ENCODE results near the gene ATF4.

Gene ATF4

DNA sequence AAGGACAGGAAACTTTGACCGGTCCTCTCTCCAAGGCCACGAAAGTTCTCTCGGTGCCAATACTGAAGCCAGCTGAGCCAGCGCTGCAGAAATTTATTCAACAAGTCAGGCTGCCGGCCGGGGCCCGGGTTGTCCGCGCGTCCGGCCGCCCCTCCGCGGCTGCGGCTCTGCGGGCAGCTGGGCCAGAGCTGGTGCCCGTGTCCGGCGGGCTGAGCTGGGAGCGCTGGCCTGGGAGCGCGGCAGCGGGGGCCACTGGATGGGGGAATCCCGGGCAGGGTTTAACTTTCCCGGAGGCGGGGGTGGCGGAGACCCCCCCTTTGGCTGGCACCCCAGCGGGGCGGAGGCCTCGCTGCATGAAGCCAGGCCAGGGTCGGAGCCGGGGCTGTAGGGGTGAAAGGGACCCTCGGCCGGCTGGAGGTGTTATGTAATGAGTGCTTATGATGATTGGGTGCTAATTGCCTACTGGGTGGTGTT lies 37.9 kb downstream of the ATF4 start:
- no peak for DNase-seq (ENCODE audit: low read depth)

DNA sequence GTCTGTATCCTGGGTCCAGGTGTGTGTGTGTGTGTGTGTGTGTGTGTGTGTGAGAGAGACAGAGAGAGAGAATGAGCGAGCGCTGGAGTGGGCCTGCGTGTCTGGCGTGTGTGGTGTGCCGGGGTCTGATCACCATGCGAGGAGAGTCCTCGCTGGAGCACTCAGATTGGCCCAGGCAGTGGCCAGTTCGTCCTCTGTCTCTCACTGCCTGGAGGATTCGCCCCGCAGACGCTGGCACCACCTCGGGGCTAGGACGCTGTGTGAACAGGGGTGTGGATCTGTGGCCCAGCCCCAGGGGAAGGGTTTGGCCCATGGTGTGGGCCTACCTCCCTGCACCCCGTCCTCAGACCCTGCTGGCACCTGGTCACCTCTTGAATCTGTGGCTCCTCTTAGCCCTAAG lies 38.6 kb downstream of the ATF4 start:
- DNase-seq (ENCODE audit: low read depth) = no peak

DNA sequence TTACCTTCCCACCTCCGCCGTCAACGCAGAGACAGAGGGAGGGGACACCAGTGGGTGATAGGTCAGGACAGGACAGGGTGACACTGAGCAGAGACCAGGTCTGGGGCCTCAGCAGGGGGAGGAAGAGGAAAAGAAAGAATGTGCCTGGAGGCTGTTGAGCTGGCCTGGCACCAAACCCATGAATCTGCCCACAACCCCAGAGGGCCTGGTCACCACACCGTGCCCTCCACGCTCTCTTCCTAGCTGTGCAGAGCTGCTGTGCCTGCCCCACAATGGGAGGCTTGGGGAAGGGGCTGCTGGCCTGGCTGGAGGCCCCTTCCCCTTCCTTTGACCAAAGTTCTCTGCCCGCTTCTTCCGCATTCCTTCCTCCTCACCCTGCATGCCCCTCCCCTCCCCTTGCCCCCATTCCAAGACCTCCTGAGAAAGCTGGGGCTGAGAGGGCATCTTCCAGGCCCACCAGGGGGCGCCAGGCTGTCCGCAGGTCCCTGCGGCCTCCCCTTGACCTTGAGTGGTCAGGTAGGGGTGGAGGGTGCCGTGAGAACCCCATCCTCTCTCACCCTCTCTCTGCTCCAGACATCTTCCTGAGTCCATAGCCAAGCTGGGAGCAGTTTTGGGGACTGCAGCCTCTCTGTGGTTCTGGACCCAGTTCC lies 39.2 kb downstream of the ATF4 start:
- DNase-seq (ENCODE audit: low read depth) = no peak

DNA sequence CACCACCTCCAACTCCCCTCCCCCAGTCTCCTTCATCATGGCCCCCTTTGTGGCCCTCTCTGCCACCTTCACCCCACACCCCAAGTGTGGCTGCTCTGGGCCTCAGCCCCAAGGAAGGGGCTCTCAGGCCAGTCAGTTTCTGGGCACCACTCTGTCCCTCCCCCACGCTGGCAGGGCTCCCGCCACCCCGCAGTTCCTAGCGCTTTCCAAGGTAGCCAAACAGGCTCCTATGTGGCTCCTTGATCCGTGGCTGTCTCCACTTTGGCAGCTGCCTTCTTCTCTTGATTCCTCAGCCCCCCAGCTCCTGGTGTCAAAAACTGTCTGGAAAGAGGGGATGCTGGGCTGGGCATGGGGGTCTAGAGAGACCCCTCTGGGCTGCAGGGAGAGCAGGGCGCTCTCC lies 39.8 kb downstream of the ATF4 start:
- no peak for DNase-seq (ENCODE audit: low read depth)

DNA sequence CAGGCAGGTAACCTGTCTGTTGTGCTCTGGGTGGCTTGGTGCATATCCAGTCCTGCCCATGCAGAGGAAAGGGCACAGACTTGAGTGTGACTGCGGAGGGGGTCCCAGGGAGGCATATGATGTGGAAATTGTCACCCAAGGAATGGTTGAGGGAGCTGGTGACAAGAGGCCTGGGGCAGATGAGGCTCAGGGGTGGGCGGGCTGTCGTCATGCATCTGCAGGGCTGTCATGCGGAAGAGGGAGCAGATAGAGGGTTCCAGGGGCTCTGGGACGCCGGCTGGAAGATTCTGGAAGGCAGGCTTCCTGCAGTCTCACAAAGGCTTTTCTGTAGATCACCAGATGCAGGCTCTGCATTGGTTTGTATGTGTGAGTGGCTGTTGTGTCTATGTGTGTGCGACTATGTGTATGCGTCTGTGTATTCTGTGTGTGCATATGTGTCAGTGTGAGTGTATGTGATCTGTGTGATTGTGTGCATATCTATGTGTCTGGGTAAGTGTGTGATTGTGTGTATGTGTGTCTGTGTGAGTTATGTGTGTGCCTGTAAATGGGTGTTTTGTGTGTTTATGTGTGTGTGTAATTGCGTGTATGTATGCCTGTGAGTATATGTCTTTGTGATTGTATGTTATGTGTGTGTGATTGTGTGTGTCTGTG lies 42.6 kb downstream of the ATF4 start:
- no peak for DNase-seq (ENCODE audit: low read depth)

DNA sequence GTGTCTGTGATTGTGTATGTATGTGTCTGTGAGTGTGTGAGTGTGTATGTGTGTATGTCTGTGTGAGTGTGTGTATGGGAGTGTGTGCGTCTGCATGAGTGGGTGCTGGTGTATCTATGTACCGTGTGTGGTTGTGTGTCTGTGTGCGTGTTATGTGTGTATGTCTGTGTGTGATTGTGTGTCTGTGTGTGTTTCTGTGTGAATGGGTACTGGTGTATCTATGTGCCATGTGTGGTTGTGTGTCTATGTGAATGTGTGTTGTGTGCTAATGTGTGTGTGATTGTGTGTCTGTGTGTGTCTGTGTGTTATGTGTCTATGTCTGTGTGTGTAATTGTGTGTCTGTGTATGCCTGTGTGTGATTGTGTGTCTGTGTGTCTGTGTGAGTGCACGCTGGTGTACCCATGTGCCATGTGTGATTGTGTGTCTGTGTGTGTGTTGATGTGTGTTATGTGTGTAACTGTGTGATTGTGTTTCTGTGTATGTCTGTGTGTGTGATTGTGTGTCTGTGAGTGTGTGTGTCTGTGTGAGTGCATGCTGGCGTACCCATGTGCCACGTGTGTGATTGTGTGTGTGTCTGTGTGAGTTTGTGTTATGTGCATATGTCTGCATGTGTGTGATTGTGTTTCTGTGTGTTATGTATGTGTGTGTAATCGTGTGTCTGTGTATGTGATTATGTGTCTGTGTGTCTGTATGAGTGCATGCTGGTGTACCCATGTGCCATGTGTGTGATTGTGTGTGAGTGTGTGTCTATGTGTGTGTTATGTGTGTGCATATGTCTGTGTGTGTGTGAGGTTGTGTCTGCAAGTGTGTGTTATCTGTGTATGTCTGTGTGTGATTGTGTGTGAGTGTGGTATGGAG lies 43.4 kb downstream of the ATF4 start:
- no peak for DNase-seq (ENCODE audit: low read depth)

DNA sequence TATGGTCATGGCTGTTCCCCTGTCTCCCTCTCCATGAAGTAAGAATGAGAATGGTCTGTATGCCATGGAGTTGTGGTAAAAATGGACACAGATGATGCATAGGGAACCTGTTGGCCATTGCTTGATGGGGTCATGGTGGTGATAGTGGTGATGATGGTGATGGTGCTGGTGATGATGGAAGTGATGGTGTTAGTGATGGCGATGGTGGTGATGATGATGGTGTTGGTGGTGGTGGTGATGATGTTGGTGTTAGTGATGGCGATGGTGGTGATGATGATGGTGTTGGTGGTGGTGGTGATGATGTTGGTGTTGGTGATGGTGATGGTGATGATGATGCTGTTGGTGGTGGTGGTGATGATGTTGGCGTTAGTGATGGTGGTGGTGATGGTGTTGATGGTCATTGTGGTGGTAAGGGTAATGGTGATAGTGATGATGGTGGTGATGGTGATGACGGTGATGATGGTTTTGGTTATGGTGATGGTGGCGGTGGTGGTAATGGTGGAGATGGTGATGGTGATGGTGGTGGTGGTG lies 45.1 kb downstream of the ATF4 start:
- no peak for DNase-seq (ENCODE audit: low read depth)

DNA sequence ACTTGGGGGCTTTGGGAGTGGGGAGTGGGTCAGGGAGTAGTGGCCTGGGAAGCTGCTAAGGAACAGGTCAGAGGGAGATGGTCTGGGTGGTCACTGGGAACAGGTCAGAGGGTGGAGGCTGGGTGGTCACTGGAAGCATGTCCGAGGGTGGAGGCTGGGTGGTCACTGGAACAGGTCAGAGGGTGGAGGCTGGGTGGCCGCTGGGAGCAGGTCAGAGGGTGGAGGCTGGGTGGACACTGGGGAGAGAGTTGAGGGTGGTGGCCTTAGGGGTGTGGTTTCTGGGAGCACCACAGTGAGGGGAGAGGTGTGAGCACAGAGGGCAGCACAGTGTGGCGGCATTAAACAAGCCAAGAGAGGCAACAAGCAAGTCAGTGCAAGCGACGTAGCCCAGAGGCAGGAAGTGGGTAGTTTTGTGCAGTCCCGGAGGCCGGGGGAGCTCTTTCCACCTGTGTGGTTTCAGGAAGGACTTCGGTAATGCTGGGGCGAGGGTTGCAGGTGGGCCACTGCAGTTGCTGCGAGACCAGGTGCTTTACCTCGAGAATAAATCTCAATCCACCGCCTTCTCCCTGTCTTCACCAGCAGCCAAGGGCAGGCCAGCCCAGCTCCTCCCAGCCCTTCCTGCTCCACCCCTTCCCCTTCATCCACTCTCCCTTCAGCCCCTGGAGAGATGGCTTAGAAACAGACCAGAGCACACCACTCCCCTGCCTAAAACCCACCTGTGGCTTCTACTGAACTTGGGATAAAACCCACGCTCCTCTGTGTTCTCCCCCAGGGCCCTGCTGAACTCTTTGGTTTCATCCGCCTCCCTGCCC lies 47.0 kb downstream of the ATF4 start:
- no peak for DNase-seq (ENCODE audit: low read depth)

DNA sequence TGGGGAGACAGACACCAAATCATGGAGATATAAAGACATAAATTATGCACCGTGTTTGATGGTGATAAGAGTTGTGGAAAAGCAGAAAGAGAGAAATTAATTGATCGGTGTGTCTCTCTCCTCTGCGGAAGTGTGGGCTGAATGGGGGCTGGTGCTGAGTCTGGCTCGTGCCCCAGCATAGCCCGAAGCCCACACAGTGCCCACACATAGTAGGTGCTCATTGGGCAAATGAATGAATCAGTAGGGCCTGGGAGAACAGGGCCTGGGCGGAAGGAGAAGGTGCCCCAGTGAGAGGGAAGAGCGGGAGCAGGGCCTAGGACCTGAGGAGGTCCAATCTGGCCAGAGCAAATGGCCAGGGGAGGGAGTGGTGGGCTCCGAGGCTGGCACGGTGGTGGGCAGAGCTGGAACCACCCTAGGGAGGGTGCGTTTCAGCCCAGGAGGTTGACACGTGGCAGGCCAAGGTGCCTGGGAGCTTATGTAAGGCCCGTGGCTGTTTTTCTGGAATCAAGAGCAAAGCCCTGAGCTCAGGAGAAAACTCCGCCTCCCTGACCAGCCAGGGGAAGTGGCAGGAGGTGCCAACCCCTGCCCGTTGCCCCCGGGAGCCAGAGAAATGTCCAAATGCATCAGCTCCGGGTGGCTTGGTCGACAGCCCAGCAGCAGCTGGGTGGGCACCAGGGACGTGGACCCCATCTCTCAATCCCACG lies 48.1 kb downstream of the ATF4 start:
- DNase-seq (ENCODE audit: low read depth) = no peak

DNA sequence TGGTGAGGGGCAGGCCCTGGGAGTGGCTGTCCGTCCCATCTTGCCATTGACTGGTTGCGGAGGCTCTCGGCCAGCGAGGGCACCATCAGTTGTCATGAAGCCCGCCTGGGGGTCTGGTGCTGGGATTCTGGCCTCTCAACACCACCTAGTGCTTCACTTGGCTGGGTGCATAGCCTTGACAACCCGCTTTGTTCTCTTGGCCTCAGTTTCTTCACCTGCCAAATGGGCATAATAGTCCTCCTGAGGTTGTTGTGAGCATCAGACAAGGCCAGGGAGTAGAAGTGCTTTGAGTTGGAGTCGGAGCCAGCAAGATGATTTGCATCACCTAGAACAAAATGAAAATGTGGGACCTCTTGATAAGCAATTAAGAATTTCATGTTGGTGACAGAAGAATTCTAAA lies 48.7 kb downstream of the ATF4 start:
- DNase-seq (ENCODE audit: low read depth) = no peak

DNA sequence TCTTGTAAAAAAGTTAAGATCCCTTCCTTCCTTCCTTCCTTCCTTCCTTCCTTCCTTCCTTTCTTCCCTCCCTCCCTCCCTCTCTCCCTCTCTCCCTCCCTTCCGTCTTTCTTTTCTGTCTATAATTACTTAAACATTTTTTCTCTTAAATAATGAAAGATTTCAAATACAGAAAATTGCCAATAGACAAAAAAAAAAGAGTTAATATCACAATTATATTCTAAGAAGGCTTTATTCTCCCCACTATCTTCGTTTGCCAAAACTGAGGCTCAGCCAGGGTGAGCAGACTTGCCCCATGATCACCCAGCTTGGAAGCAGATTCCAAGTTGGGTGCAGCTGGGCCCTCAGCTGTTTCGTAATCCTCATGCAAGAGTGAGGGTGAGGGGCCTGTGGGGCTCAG lies 49.9 kb downstream of the ATF4 start:
- no peak for DNase-seq (ENCODE audit: low read depth)

DNA sequence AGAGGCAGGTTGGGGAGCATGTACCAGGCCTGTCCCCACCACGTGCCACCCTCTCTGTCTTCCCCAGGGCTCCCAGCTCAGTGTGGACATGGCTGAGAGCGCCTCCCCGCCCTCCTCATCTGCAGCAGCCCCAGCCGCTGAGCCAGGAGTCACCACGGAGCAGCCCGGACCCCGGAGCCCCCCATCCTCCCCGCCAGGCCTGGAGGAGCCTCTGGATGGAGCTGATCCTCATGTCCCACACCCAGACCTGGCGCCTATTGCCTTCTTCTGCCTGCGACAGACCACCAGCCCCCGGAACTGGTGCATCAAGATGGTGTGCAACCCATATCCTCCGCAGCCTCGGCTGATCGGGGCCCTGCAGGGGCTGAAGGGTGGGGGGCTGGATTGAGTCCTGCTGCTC lies 50.3 kb downstream of the ATF4 start, which contains the start of gene CACNA1I:
TSS of gene CACNA1I (plus strand) at position 89 of the 400 bp plus-strand sequence. CDS start at position 89, 0 bp downstream.
- no peak for DNase-seq (ENCODE audit: low read depth)

DNA sequence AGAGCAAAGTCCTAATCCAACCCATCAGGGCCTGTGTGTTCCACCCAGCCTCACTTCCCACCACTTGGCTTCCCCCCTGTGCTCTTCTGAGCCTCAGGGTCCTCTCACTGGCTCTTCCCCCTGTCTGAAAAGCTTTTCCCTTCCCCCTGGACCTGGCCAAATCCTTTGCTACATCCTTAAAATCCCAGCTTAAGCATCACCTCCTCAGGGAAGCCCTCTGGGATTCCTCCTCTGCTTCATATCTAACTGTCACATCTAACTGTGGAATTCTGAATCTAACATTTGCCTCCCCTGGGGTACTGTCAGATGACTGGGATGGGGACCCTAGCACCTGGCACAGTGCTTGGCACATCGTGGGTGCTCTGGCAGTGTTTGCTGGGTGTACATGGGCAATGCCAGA lies 51.2 kb downstream of the ATF4 start:
- DNase-seq (ENCODE audit: low read depth) = no peak
